ENCODE measurements around the gene TRIP4.

- TF ChIP-seq CTCF (IDR thresholded peaks at IDR 0.05), result no peak
- TF ChIP-seq POLR2A (IDR thresholded peaks at IDR 0.05; ENCODE audit: low read depth), result no peak
Measured at GRCh38 chr15:64493641-64494040, 106.0 kb downstream of the TRIP4 start.

All from esophagus muscularis mucosa (tissue), 3 donors.